GM10847 (cell line): ENCODE results near the gene CD151.

Source experiments
- POLR2A ChIP-seq: IDR thresholded peaks from 2 replicates; pipeline ENCODE4 v1.6.1; 2011; ENCODE audit not compliant: insufficient read length; ENCODE audit errors: extremely low read depth

Gene CD151

GRCh38 chr11:849104-849824, 16.5 kb downstream of the CD151 start:
- no peak for TF ChIP-seq POLR2A

DNA sequence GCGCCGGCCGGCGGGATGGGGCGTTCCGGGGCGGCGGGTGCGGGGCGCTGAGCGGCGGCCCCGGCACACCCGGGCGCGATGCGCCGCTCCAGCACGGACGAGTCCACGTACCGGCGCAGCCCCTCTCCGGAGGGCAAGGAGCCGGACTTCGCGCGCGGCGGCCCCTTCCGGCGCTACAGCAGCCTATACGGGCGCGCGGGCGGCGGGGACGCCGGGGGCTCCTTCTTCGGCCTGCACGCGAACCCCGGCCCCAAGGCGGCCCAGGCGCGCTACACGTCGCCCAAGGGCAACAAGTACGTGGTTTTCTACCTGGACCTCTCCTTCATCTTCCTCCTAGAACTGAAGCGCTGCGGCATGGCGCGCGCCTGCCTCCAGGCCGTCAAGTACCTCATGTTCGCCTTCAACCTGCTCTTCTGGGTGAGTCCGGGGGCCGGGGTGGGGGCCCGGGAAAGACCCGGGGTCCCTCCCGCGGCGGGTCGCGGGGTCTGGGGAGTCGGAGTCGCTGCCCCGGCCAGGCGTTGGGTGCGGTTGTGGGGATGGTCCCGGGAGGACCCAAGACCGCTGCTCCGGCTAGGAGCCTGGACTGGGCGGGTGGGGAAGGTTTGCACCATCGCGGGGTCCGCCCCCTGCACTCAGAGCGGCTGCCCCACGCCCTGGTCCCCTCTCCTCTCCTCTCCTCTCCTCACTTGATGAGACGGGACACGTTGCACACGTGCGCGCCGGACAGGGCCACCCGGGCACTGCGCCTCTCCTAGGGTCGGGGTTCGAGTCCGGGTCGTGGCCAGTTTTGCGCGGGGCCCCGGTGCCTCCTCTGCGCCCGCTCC, 17.4 kb downstream of the CD151 start:
- TF ChIP-seq POLR2A: no peak

DNA sequence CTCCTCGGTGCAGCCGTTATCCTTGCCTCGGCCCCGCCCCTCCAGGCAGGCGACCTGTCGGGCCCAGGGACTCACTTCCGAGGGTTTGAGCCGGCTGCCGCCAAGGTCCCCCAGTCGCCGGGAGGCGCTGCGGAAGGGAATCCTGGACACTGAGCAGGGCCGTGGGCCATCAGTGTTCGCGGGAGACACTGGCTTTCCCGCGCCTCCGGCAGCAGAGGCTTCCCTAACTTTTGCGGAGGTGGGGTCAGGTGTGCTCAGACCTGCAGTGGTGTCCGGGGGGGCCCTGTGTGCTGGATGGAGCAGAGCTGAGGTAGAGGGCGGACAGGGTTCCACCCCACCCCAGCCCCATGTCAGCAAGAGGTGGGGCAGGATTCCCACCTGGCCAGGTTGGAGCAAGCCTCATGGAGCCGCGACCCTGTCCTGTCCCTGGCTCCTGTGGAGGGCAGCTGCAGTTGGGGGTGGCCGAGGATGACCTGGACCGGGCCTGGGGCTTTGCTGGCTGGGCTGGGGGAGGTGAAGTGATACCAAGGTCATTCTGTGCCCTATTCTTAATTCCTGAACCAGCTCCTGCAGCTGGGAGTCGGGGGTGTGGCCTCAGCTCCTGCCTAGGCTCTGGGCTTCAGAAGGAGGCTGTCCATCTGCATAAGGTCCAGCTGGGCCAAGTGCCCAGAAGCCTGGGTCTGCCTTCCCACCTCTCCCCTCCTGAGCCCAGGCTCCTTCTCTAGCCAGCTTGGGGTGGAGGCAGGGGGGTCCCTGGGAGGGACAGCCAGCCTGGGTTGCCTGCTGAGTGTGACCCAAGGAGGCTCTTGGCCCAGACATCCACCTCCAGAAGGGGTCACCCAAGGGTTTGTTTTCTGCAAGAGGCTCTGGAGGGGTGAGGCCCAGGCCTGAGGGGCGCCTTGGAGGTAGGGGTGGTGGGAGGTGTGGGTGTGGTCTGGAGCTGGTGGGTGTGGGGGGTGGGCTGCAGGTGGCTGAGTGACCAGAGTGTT, 18.3 kb downstream of the CD151 start:
- no peak for TF ChIP-seq POLR2A

- TF ChIP-seq POLR2A: no peak
Measured at GRCh38 chr11:852762-853161, 20.0 kb downstream of the CD151 start.

DNA sequence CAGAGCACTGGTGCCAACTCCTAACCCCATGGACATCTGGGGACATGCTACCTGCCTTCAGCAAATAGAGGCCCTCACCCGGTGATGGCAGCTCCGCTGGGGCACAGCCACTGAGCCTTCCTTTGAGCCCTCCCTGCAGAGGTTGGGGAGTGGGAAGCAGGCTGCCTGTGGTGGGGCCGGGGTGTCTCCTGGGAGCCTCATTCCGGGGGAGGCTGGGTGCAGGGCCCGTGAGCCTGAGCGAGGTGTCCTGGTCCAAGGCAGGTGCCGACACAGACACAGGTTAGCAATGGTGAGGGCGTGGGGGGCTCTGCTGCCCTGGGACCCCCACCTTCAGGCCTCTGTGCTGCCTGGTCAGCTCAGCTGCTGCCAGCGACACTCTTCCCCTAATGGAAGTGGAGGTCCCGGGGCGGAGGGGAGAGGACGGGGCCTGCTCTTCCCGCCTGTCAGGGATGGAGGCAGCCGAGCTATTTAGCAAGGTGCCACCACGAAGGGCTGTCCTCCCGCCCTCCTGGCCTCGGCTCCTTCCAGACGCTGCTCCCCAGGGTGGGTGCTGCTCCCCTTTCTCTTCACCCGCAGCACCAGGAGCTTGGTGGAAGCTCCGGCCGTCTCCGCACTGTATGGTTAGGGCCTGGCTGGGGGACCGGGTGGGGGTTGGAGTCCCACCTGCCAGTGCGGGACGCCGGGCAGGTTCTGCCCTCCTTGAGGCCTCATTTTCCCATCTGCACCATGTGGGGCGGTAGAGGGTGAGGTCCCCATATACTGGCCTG, 21.1 kb downstream of the CD151 start:
- no peak for TF ChIP-seq POLR2A

GRCh38 chr11:854601-855329, 22.0 kb downstream of the CD151 start:
- no peak for TF ChIP-seq POLR2A

GRCh38 chr11:855330-855674, 22.6 kb downstream of the CD151 start:
- no peak for TF ChIP-seq POLR2A

GRCh38 chr11:855796-856195, 23.0 kb downstream of the CD151 start:
- TF ChIP-seq POLR2A: no peak

DNA sequence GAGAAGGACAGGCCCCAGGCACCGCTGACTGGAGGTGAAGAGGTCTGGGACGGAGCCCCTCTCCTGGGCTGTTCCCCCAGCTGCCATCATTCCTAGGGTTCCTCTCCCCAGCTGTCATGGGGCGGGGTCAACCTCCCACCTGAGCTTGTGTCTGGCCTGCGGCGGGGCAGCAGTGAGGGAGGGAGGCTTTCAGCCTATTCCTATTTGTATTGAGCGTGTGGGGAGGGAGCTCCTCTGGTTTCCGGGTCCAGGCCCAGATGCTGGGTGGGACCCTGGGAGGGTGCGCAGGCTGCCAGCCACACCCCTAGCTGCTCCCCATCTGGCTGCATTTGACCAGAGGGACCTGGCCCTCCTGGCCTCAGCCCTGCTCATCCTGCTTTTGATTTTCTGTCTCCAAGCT, 23.6 kb downstream of the CD151 start:
- TF ChIP-seq POLR2A: no peak

DNA sequence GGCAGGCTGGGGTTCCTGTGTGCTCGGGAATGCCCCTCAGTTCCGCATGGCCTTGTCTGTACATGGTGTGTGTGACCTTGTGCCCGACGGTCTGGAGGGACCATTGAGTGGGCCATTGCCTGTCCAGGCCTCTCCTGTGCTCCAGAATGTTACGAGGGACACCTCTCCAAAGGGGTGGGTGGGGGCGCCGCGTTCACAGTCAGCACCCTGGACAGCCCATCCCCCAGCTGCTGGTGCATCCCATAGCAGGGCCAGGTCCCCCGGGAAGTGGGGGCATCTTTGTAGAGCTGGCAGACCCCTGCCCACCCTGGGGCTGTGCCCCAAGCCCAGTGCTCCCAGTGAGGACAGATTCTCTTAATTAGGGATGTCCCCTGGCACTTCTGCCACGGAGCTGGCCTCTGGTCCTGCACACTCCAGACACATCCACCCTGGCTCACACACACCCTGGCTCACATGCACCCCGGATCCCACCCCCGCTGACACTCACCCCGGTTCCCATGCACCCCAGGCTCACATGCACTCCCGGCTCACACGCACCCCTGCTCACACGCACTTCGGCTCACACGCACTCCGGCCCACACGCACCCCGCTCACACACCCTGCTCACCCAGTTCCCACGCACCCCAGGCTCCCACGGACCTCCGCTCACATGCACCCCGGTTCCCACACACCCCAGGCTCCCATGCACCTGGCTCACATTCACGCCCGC, 25.5 kb downstream of the CD151 start:
- TF ChIP-seq POLR2A: no peak

GRCh38 chr11:858762-859339, 26.1 kb downstream of the CD151 start:
- TF ChIP-seq POLR2A: no peak

- no peak for TF ChIP-seq POLR2A
Measured at GRCh38 chr11:859394-860131, 26.8 kb downstream of the CD151 start.
